Measurements from ENCODE around the gene HPCAL1. TPM values are rescaled to one million over a fixed set of nuclear protein-coding genes. Genes with fewer than 3 reads are reported as not detected.

The HPCAL1 gene
- total and polyA plus RNA-seq, 5 experiments from 2014 or later: 71.5 to 122 (median 86.2) TPM

GRCh38 chr2:10322973-10323372 is 20.3 kb downstream of the HPCAL1 start:
- Mint-ChIP-seq H3K27me3 (no peaks in the 10 kb centered on the region), H3K4me3 (no peak overlapping the region), H3K9me3 (no peaks in the 10 kb centered on the region), H3K4me1 (peaks cover 43 to 93% (median 78%) of the 10 kb centered on the region in 4 donors), H3K36me3 (peaks cover 0 to 23% (median 14%) of the 10 kb centered on the region in 3 donors), H3K27ac (peak overlapping the region in 4 of 10 donors; percentile 50 to 77 (median 54))
- no peak for DNase-seq
- POLR2A ChIA-PET: interaction anchor here (0.8 to 14.9 kb wide), 2 partner anchors 16 to 17 kb away, joined by 4 to 325 read pairs; partner anchors contain the start of gene HPCAL1
- ATAC-seq: no peak

GRCh38 chr2:10323535-10323934 is 20.8 kb downstream of the HPCAL1 start:
- H3K9me3 Mint-ChIP-seq: no peaks in the 10 kb centered on the region
- DNase-seq (no peak), ATAC-seq (no peak)
- peaks cover 47 to 93% (median 79%) of the 10 kb centered on the region in 4 donors for H3K4me1 Mint-ChIP-seq
- peak overlapping the region in 9 of 10 donors; percentile 14 to 97 (median 48) for H3K27ac Mint-ChIP-seq
- no peaks in the 10 kb centered on the region for H3K27me3 Mint-ChIP-seq
- H3K4me3 Mint-ChIP-seq: no peak overlapping the region
- peaks cover 0 to 23% (median 14%) of the 10 kb centered on the region in 3 donors for H3K36me3 Mint-ChIP-seq
- POLR2A ChIA-PET: interaction anchor here (0.8 to 14.9 kb wide), 2 partner anchors 16 to 18 kb away, joined by 4 to 325 read pairs; partner anchors contain the start of gene HPCAL1

- POLR2A ChIA-PET: interaction anchor here (14.9 kb wide), 1 partner anchor 18 kb away, joined by 325 read pairs; the partner anchor contains the start of gene HPCAL1
- H3K4me3 Mint-ChIP-seq: no peak overlapping the region
- peak overlapping the region in 9 of 10 donors; percentile 13 to 99 (median 60) for H3K27ac Mint-ChIP-seq
- H3K36me3 Mint-ChIP-seq: peaks cover 0 to 23% (median 14%) of the 10 kb centered on the region in 3 donors
- ATAC-seq (no peak), DNase-seq (no peak)
- peaks cover 47 to 92% (median 80%) of the 10 kb centered on the region in 4 donors for H3K4me1 Mint-ChIP-seq
- H3K27me3 Mint-ChIP-seq: no peaks in the 10 kb centered on the region
- H3K9me3 Mint-ChIP-seq: no peaks in the 10 kb centered on the region
Observed at GRCh38 chr2:10324095-10324832, 21.6 kb downstream of the HPCAL1 start.

GRCh38 chr2:10325278-10326145 is 22.8 kb downstream of the HPCAL1 start:
- H3K27ac Mint-ChIP-seq: peak overlapping the region; percentile 83 to 99 (median 88)
- POLR2A ChIA-PET: interaction anchor here (0.7 to 14.9 kb wide), 2 partner anchors 20 to 57 kb away, joined by 4 to 325 read pairs; partner anchors contain the start of gene HPCAL1

GRCh38 chr2:10326151-10326616 is 23.5 kb downstream of the HPCAL1 start:
- Mint-ChIP-seq H3K36me3 (peaks cover 0 to 17% (median 11%) of the 10 kb centered on the region in 3 donors), H3K27me3 (no peaks in the 10 kb centered on the region), H3K27ac (peak overlapping the region; percentile 83 to 99 (median 88)), H3K4me1 (peaks cover 60 to 96% (median 84%) of the 10 kb centered on the region in 4 donors), H3K9me3 (no peaks in the 10 kb centered on the region), H3K4me3 (peak overlapping the region in 7 of 10 donors; percentile 38 to 100 (median 53))
- ATAC-seq: no peak
- POLR2A ChIA-PET: interaction anchor here (14.9 kb wide), 1 partner anchor 20 kb away, joined by 325 read pairs; the partner anchor contains the start of gene HPCAL1
- no peak for DNase-seq

More at GRCh38 chr2:10325278-10326145, 22.8 kb downstream of the HPCAL1 start:
- Mint-ChIP-seq H3K9me3 (no peaks in the 10 kb centered on the region), H3K4me3 (peak overlapping the region in 8 of 10 donors; percentile 25 to 100 (median 52)), H3K27me3 (no peaks in the 10 kb centered on the region), H3K4me1 (peaks cover 54 to 93% (median 82%) of the 10 kb centered on the region in 4 donors), H3K36me3 (peaks cover 0 to 21% (median 14%) of the 10 kb centered on the region in 3 donors)
- ATAC-seq (no peak), DNase-seq (no peak)

- peak overlapping the region in 8 of 10 donors; percentile 35 to 100 (median 48) for H3K4me3 Mint-ChIP-seq
- no peaks in the 10 kb centered on the region for H3K27me3 Mint-ChIP-seq
- DNase-seq (no peak), ATAC-seq (no peak)
- peaks cover 67 to 98% (median 89%) of the 10 kb centered on the region in 4 donors for H3K4me1 Mint-ChIP-seq
- POLR2A ChIA-PET: interaction anchor here (1.0 to 14.9 kb wide), 3 partner anchors 10 to 82 kb away, joined by 3 to 325 read pairs (median 27); partner anchors contain the start of gene HPCAL1
- H3K9me3 Mint-ChIP-seq: no peaks in the 10 kb centered on the region
- peak overlapping the region; percentile 85 to 99 (median 95) for H3K27ac Mint-ChIP-seq
- peaks cover 0 to 11% (median 7%) of the 10 kb centered on the region in 3 donors for H3K36me3 Mint-ChIP-seq
Observed at GRCh38 chr2:10326707-10327594, 24.2 kb downstream of the HPCAL1 start.

GRCh38 chr2:10327896-10328669 is 25.4 kb downstream of the HPCAL1 start:
- H3K9me3 Mint-ChIP-seq: no peaks in the 10 kb centered on the region
- H3K4me3 Mint-ChIP-seq: peak overlapping the region in 8 of 10 donors; percentile 50 to 100 (median 56)
- H3K27me3 Mint-ChIP-seq: no peaks in the 10 kb centered on the region
- POLR2A ChIA-PET: interaction anchor here (0.6 to 14.9 kb wide), 5 partner anchors 15 to 102 kb away, joined by 3 to 325 read pairs (median 27); partner anchors contain the start of gene HPCAL1
- no peak for ATAC-seq
- H3K4me1 Mint-ChIP-seq: peaks cover 77 to 99% (median 97%) of the 10 kb centered on the region in 4 donors
- peaks cover 0 to 1% (median under 1%) of the 10 kb centered on the region in 3 donors for H3K36me3 Mint-ChIP-seq
- H3K27ac Mint-ChIP-seq: peak overlapping the region; percentile 90 to 99 (median 96)
- DNase-seq: no peak

GRCh38 chr2:10328670-10329579 is 26.2 kb downstream of the HPCAL1 start:
- H3K27me3 Mint-ChIP-seq: no peaks in the 10 kb centered on the region
- ATAC-seq (no peak), DNase-seq (peak in 2 of 10 donors; percentile 19 to 34)
- H3K4me1 Mint-ChIP-seq: peaks cover 73 to 99% (median 97%) of the 10 kb centered on the region in 4 donors
- H3K4me3 Mint-ChIP-seq: peak overlapping the region; percentile 87 to 100 (median 92)
- H3K27ac Mint-ChIP-seq: peak overlapping the region; percentile 94 to 99 (median 98)
- no peaks in the 10 kb centered on the region for H3K36me3 Mint-ChIP-seq
- H3K9me3 Mint-ChIP-seq: no peaks in the 10 kb centered on the region
- POLR2A ChIA-PET: interaction anchor here (0.6 to 14.9 kb wide), 10 partner anchors 10 to 857 kb away, joined by 3 to 325 read pairs (median 10); partner anchors contain the start of genes HPCAL1 and ODC1

- peak; percentile 9 to 36 for ATAC-seq
- H3K9me3 Mint-ChIP-seq: no peaks in the 10 kb centered on the region
- POLR2A ChIA-PET: interaction anchor here (0.6 to 14.9 kb wide), 11 partner anchors 10 to 857 kb away, joined by 3 to 325 read pairs (median 6); partner anchors contain the start of genes HPCAL1 and ODC1
- peaks cover 72 to 97% (median 93%) of the 10 kb centered on the region in 4 donors for H3K4me1 Mint-ChIP-seq
- no peaks in the 10 kb centered on the region for H3K27me3 Mint-ChIP-seq
- H3K36me3 Mint-ChIP-seq: no peaks in the 10 kb centered on the region
- H3K27ac Mint-ChIP-seq: peak overlapping the region; percentile 94 to 99 (median 98)
- H3K4me3 Mint-ChIP-seq: peak overlapping the region; percentile 87 to 100 (median 92)
- no peak for DNase-seq
Observed at GRCh38 chr2:10329580-10329879, 26.8 kb downstream of the HPCAL1 start.
